ENCODE data around the gene IRAK1. TPM values are rescaled to one million over a fixed set of nuclear protein-coding genes. Genes with fewer than 3 reads are reported as not detected.

Gene IRAK1
- total RNA-seq, 2 experiments from 2014 or later = 61.2 to 67.4 TPM

- intact Hi-C loops (cut with DNase I, micrococcal nuclease) = no loop called here
- peak overlapping the region; percentile 94 for H3K27ac Mint-ChIP-seq
- Histone ChIP-seq H3K36me3 (ENCODE audit: insufficient read depth, low read length) (peaks cover 28% of the 10 kb centered on the region), H3K9me3 (ENCODE audit: control insufficient read depth in 1 of 2, insufficient read depth in 1 of 2, low read length in 2 of 2) (no peaks in the 10 kb centered on the region), H3K27ac (ENCODE audit: low read depth in 1 of 2, low read length in 2 of 2) (peak overlapping the region; percentile 70), H3K4me3 (ENCODE audit: low read length) (peak overlapping the region; percentile 65), H3K4me1 (ENCODE audit: insufficient read depth, low read length) (peaks cover 36% of the 10 kb centered on the region), H3K27me3 (ENCODE audit: control insufficient read depth in 1 of 2, insufficient read depth in 2 of 2, low read length in 2 of 2) (no peaks in the 10 kb centered on the region)
- H3K4me1 Mint-ChIP-seq (ENCODE audit: low read depth) = peaks cover 5% of the 10 kb centered on the region
- ChIA-PET POLR2A (interaction anchor here (1.0 to 2.3 kb wide), 5 partner anchors 20 to 95 kb away, joined by 3 to 16 read pairs (median 7); partner anchors contain the start of genes ARHGAP4 and HCFC1), CTCF (interaction anchor here (1.0 kb wide), 1 partner anchor 72 kb away, joined by 7 read pairs; no protein-coding TSS in a partner anchor)
- H3K4me3 Mint-ChIP-seq = peak overlapping the region; percentile 92
- no peaks in the 10 kb centered on the region for H3K27me3 Mint-ChIP-seq
- H3K9me3 Mint-ChIP-seq = no peaks in the 10 kb centered on the region
- DNase-seq (peak in 1 of 14 experiments; percentile 35), ATAC-seq (ENCODE audit: poor library complexity) (no peak)
- H3K36me3 Mint-ChIP-seq (ENCODE audit: low read depth) = peaks cover 20% of the 10 kb centered on the region
- no peak for TF ChIP-seq CTCF (IDR thresholded peaks at IDR 0.05)
These were observed 924 bp upstream of the IRAK1 start for GRCh38 chrX:154020536-154021115.

GRCh38 chrX:154019061-154019621 is 561 bp downstream of the IRAK1 start:
- intact Hi-C loops (cut with DNase I, micrococcal nuclease) = loop anchor here (5.0 to 10.0 kb wide), 4 partner anchors 42 to 356 kb away; partner anchors contain the start of genes EMD (in 1 of the 2), FLNA (in 1 of the 2) and MECP2 (in 1 of the 2)
- peak overlapping the region; percentile 57 for H3K4me3 ChIP-seq (ENCODE audit: low read length)

More at GRCh38 chrX:154019061-154019621, 561 bp downstream of the IRAK1 start:
- ChIA-PET POLR2A (interaction anchor here (0.6 to 2.3 kb wide), 6 partner anchors 33 to 360 kb away, joined by 3 to 16 read pairs (median 6); partner anchors contain the start of genes EMD and HCFC1), CTCF (interaction anchor here (2.0 kb wide), 1 partner anchor 95 kb away, joined by 6 read pairs; no protein-coding TSS in a partner anchor)
- H3K27me3 ChIP-seq (ENCODE audit: control insufficient read depth in 1 of 2, insufficient read depth in 2 of 2, low read length in 2 of 2) = no peaks in the 10 kb centered on the region
- Mint-ChIP-seq H3K9me3 (no peaks in the 10 kb centered on the region), H3K36me3 (ENCODE audit: low read depth) (peaks cover 32% of the 10 kb centered on the region), H3K27ac (peak overlapping the region; percentile 84), H3K27me3 (no peaks in the 10 kb centered on the region), H3K4me3 (peak overlapping the region; percentile 87), H3K4me1 (ENCODE audit: low read depth) (peaks cover 5% of the 10 kb centered on the region)
- ATAC-seq (ENCODE audit: poor library complexity) = peak; percentile 21
- DNase-seq = peak in 5 of 14 experiments; percentile 5 to 50 (median 37)
- peaks cover 27% of the 10 kb centered on the region for H3K36me3 ChIP-seq (ENCODE audit: insufficient read depth, low read length)
- peaks cover 40% of the 10 kb centered on the region for H3K4me1 ChIP-seq (ENCODE audit: insufficient read depth, low read length)
- no peaks in the 10 kb centered on the region for H3K9me3 ChIP-seq (ENCODE audit: control insufficient read depth in 1 of 2, insufficient read depth in 1 of 2, low read length in 2 of 2)
- TF ChIP-seq CTCF (IDR thresholded peaks at IDR 0.05) = no peak
- peak overlapping the region; percentile 60 to 61 for H3K27ac ChIP-seq (ENCODE audit: low read depth in 1 of 2, low read length in 2 of 2)
